Karpas-422 (cell line): ENCODE results near the gene XRCC1. TPM values are rescaled to one million over a fixed set of nuclear protein-coding genes. Genes with fewer than 3 reads are reported as not detected.

Experiments used
- DNase-seq: peaks from one replicate; pipeline ENCODE4 v3.0.0-alpha.2; 2015
- H2AFZ ChIP-seq: fragments of 200-600 bp; sonication (generic); 2 replicates; pipeline ENCODE4 v1.6.1; 2014; ENCODE audit warnings: antibody characterized with exemption, low read length, mixed read lengths
- H3K27ac ChIP-seq: fragments of 200-600 bp; sonication (generic); 2 replicates; pipeline ENCODE4 v1.5.1; 2014; ENCODE audit warnings: mild to moderate bottlenecking, low read length, moderate library complexity
- H3K27me3 ChIP-seq: fragments of 200-600 bp; sonication (generic); 2 replicates; pipeline ENCODE4 v1.6.1; 2014; ENCODE audit warnings: low read length, mixed read lengths
- H3K36me3 ChIP-seq: fragments of 200-600 bp; sonication (generic); 2 replicates; pipeline ENCODE4 v1.6.1; 2014; ENCODE audit warnings: low read length, mixed read lengths; ENCODE audit not compliant: insufficient read depth
- H3K4me1 ChIP-seq: fragments of 200-600 bp; sonication (generic); 2 replicates; pipeline ENCODE4 v1.6.1; 2014; ENCODE audit warnings: mild to moderate bottlenecking, low read length, mixed read lengths
- H3K4me2 ChIP-seq: fragments of 200-600 bp; sonication (generic); 2 replicates; pipeline ENCODE4 v1.6.1; 2014; ENCODE audit warnings: low read length, low read depth, mild to moderate bottlenecking; ENCODE audit not compliant: poor library complexity, severe bottlenecking
- H3K4me3 ChIP-seq: fragments of 200-600 bp; sonication (generic); 2 replicates; pipeline ENCODE4 v1.5.1; 2014; ENCODE audit warnings: mild to moderate bottlenecking, antibody characterized with exemption, low read length, mixed read lengths
- H3K79me2 ChIP-seq: fragments of 200-600 bp; sonication (generic); 2 replicates; pipeline ENCODE4 v1.6.1; 2014; ENCODE audit warnings: mild to moderate bottlenecking, low read length, mixed read lengths
- H3K9ac ChIP-seq: fragments of 200-600 bp; sonication (generic); 2 replicates; pipeline ENCODE4 v1.6.0; 2014; ENCODE audit warnings: low read length
- H3K9me2 ChIP-seq: fragments of 200-600 bp; sonication (generic), shearing (Covaris generic); replicated peaks from 2 replicates; pipeline ENCODE4 v1.6.0; 2014; ENCODE audit warnings: mild to moderate bottlenecking, low read length, moderate library complexity; ENCODE audit not compliant: insufficient read depth
- H3K9me3 ChIP-seq: fragments of 300-700, 200-600 bp; sonication (generic); 2 replicates; pipeline ENCODE4 v1.6.1; 2014; ENCODE audit warnings: low read length, mixed read lengths
- H4K20me1 ChIP-seq: fragments of 200-600 bp; sonication (generic); 2 replicates; pipeline ENCODE4 v1.6.1; 2014; ENCODE audit warnings: mild to moderate bottlenecking, antibody characterized with exemption, low read length, low read depth; ENCODE audit not compliant: insufficient read depth
- total RNA-seq: library from RNA; depleted of rRNA; stranded (reverse); fragments of >200 nt; shearing (Covaris generic); gene quantifications from 2 replicates; pipeline ENCODE4 v1.2.3, GENCODE V29; 2014; ENCODE audit warnings: low replicate concordance

XRCC1 gene
- total RNA-seq, 1 experiment from 2014 or later: 40.6 TPM

- Histone ChIP-seq H2AFZ (no peak overlapping the region), H3K9me3 (peaks cover 3% of the 10 kb centered on the region; the same call in 1 of the 2 replicates), H3K27ac (no peak overlapping the region), H3K36me3 (peaks cover 25% of the 10 kb centered on the region), H4K20me1 (no peaks in the 10 kb centered on the region), H3K9me2 (no peaks in the 10 kb centered on the region), H3K4me3 (no peak overlapping the region), H3K27me3 (no peaks in the 10 kb centered on the region), H3K9ac (no peak overlapping the region), H3K4me2 (no peak overlapping the region), H3K4me1 (peaks cover 4% of the 10 kb centered on the region), H3K79me2 (no peaks in the 10 kb centered on the region)
- DNase-seq: no peak
Observed at GRCh38 chr19:43538922-43539321, 36.4 kb downstream of the XRCC1 start.

- Histone ChIP-seq H3K9me2 (no peaks in the 10 kb centered on the region), H3K27me3 (no peaks in the 10 kb centered on the region), H3K9ac (no peak overlapping the region), H3K4me1 (peaks cover 20% of the 10 kb centered on the region), H3K36me3 (peaks cover 13% of the 10 kb centered on the region; the same call in 1 of the 2 replicates), H3K27ac (no peak overlapping the region), H2AFZ (no peak overlapping the region), H4K20me1 (no peaks in the 10 kb centered on the region), H3K9me3 (peaks cover 3% of the 10 kb centered on the region; the same call in 1 of the 2 replicates), H3K79me2 (no peaks in the 10 kb centered on the region), H3K4me3 (no peak overlapping the region), H3K4me2 (no peak overlapping the region)
- peak; percentile 64 for DNase-seq
Observed at GRCh38 chr19:43534816-43535761, 40.2 kb downstream of the XRCC1 start.

GRCh38 chr19:43534305-43534815 lies 41.0 kb downstream of the XRCC1 start:
- Histone ChIP-seq H4K20me1 (no peaks in the 10 kb centered on the region), H3K27ac (no peak overlapping the region), H2AFZ (no peak overlapping the region), H3K4me3 (no peak overlapping the region), H3K9ac (no peak overlapping the region), H3K9me3 (peaks cover 3% of the 10 kb centered on the region; the same call in 1 of the 2 replicates), H3K36me3 (peaks cover 9% of the 10 kb centered on the region; the same call in 1 of the 2 replicates), H3K4me2 (no peak overlapping the region), H3K27me3 (no peaks in the 10 kb centered on the region), H3K4me1 (peaks cover 20% of the 10 kb centered on the region), H3K79me2 (no peaks in the 10 kb centered on the region), H3K9me2 (no peaks in the 10 kb centered on the region)
- no peak for DNase-seq

- DNase-seq: peak; percentile 100
Observed at GRCh38 chr19:43533546-43534304, 41.6 kb downstream of the XRCC1 start.

GRCh38 chr19:43532962-43533545 lies 42.3 kb downstream of the XRCC1 start, which contains the start of gene ZNF575:
ZNF575 (plus strand) TSS chr19:43533188; CDS start chr19:43534423, 1,235 bp downstream.
- Histone ChIP-seq H3K27ac (peak within 1 kb of the TSS; percentile 69), H3K27me3 (no peaks in the 10 kb centered on the region), H3K9ac (peak within 1 kb of the TSS; percentile 56), H3K4me1 (peaks cover 22% of the 10 kb centered on the region), H3K79me2 (no peaks in the 10 kb centered on the region), H2AFZ (peak within 1 kb of the TSS; percentile 60; the same call in 1 of the 2 replicates), H3K36me3 (no peaks in the 10 kb centered on the region), H3K9me3 (no peaks in the 10 kb centered on the region), H3K9me2 (no peaks in the 10 kb centered on the region), H4K20me1 (no peaks in the 10 kb centered on the region), H3K4me2 (peak within 1 kb of the TSS; percentile 73), H3K4me3 (peak within 1 kb of the TSS; percentile 54)
- DNase-seq: peak; percentile 93

More at GRCh38 chr19:43533546-43534304, 41.6 kb downstream of the XRCC1 start:
- H3K36me3 ChIP-seq: peaks cover 2% of the 10 kb centered on the region; the same call in 1 of the 2 replicates
- H3K4me2 ChIP-seq: peak overlapping the region; percentile 73
- no peaks in the 10 kb centered on the region for H3K79me2 ChIP-seq
- peak overlapping the region; percentile 69 for H3K27ac ChIP-seq
- H3K9me3 ChIP-seq: no peaks in the 10 kb centered on the region
- peaks cover 20% of the 10 kb centered on the region for H3K4me1 ChIP-seq
- peak overlapping the region; percentile 54 for H3K4me3 ChIP-seq
- no peaks in the 10 kb centered on the region for H3K27me3 ChIP-seq
- H2AFZ ChIP-seq: peak overlapping the region; percentile 60; the same call in 1 of the 2 replicates
- H3K9me2 ChIP-seq: no peaks in the 10 kb centered on the region
- peak overlapping the region; percentile 56 for H3K9ac ChIP-seq
- H4K20me1 ChIP-seq: no peaks in the 10 kb centered on the region

GRCh38 chr19:43532571-43532961 lies 42.8 kb downstream of the XRCC1 start:
- Histone ChIP-seq H3K9me3 (no peaks in the 10 kb centered on the region), H2AFZ (peak overlapping the region; percentile 60; the same call in 1 of the 2 replicates), H3K4me1 (peaks cover 27% of the 10 kb centered on the region), H3K27me3 (no peaks in the 10 kb centered on the region), H3K4me3 (peak overlapping the region; percentile 54), H3K4me2 (peak overlapping the region; percentile 73), H3K36me3 (no peaks in the 10 kb centered on the region), H3K9me2 (no peaks in the 10 kb centered on the region), H3K27ac (peak overlapping the region; percentile 69), H3K79me2 (no peaks in the 10 kb centered on the region), H4K20me1 (no peaks in the 10 kb centered on the region), H3K9ac (peak overlapping the region; percentile 56)
- peak; percentile 86 for DNase-seq

- Histone ChIP-seq H3K9me2 (no peaks in the 10 kb centered on the region), H3K27me3 (no peaks in the 10 kb centered on the region), H3K36me3 (no peaks in the 10 kb centered on the region), H3K9me3 (no peaks in the 10 kb centered on the region), H3K27ac (no peak overlapping the region), H3K79me2 (no peaks in the 10 kb centered on the region), H2AFZ (no peak overlapping the region), H3K4me1 (peaks cover 32% of the 10 kb centered on the region), H3K4me3 (no peak overlapping the region), H3K4me2 (no peak overlapping the region), H3K9ac (no peak overlapping the region), H4K20me1 (no peaks in the 10 kb centered on the region)
- DNase-seq: peak; percentile 45
Observed at GRCh38 chr19:43527860-43528622, 47.3 kb downstream of the XRCC1 start.
